NCI-H2196 (cell line): ENCODE measurements around the gene MIEN1.
"Not testable (repeated sequence)": the region's sequence is repeated elsewhere in the genome, so short reads cannot be mapped to it uniquely, and the experiment has no call there.

Source experiments
- DNase-seq: peaks from one replicate; lab custom pipeline; 2025; ENCODE audit not compliant: unreplicated experiment; lab: John Stamatoyannopoulos, UW

Gene MIEN1

DNA sequence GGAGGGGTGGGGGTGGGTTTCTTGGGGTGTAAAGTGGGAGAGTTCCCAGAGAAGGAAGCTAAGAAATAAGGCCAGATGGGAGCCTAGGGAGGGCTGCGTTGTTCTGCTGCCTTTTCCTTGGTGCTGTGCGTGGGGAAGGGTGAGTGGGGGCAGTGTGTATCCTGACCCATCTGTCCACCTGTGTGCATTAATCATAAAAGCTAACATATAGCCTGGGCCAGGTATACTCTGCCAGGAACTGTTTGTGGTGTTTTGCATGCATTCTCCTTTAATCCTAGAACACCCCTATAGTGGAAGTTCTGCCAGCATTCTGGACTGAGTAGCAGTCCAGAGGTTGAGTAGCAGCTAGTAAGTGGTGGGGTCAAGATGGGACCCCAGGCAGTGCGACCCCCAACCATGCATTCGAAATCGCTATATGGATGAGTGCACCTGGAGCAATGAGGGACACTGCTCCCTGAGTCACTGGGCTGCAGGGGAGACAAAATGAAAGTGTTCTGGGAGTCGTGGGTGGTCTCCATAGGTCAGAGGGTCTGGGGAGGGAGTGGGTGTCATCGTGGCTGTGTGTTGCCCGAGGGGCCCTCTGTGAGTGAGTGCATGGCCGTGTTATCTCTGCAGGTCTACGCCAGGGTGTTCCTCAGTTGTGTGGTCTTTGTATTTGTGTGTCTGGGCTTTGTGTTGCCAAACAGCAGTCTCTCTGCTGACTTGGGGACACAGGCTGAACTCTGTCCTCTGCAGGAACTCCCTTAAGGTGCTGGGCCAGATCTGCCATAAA lies 29.1 kb downstream of the MIEN1 start:
- DNase-seq: no peak

DNA sequence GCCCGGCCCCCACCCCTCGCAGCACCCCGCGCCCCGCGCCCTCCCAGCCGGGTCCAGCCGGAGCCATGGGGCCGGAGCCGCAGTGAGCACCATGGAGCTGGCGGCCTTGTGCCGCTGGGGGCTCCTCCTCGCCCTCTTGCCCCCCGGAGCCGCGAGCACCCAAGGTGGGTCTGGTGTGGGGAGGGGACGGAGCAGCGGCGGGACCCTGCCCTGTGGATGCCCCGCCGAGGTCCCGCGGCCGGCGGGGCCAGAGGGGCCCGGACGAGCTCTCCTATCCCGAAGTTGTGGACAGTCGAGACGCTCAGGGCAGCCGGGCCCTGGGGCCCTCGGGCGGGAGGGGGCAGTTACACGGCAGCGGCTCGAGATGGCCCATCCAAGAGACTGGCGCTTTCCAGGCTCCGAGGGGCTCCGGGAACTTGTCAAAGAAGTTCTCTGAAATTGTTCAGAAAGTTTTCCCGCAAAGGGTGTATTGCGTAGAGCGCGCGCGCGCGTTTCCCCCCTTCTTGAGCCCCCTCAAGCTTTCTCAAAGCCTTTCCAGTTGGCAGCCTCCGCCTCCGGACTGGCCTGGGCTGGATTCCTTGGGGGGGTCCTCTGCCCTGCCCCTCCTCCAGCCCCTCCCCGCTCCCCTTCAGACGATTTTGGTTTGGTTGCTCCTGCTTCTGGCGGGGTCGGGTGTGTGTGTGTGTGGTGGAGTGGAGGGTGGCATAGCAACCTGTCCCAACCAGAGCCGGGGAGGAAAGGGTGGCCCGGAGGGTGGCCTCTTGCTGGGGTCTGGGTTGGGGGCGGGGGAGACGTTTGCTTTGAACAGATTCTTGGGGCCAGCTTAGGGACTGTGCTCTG lies 30.0 kb downstream of the MIEN1 start:
- no peak for DNase-seq

DNA sequence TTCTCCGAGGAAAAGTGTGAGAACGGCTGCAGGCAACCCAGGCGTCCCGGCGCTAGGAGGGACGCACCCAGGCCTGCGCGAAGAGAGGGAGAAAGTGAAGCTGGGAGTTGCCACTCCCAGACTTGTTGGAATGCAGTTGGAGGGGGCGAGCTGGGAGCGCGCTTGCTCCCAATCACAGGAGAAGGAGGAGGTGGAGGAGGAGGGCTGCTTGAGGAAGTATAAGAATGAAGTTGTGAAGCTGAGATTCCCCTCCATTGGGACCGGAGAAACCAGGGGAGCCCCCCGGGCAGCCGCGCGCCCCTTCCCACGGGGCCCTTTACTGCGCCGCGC lies 30.5 kb downstream of the MIEN1 start, which contains the start of gene ERBB2:
Gene ERBB2 (plus strand): TSS at position 247 of the 330 bp plus-strand sequence. CDS start 175 bp downstream, outside the sequence.
- DNase-seq: no peak

DNA sequence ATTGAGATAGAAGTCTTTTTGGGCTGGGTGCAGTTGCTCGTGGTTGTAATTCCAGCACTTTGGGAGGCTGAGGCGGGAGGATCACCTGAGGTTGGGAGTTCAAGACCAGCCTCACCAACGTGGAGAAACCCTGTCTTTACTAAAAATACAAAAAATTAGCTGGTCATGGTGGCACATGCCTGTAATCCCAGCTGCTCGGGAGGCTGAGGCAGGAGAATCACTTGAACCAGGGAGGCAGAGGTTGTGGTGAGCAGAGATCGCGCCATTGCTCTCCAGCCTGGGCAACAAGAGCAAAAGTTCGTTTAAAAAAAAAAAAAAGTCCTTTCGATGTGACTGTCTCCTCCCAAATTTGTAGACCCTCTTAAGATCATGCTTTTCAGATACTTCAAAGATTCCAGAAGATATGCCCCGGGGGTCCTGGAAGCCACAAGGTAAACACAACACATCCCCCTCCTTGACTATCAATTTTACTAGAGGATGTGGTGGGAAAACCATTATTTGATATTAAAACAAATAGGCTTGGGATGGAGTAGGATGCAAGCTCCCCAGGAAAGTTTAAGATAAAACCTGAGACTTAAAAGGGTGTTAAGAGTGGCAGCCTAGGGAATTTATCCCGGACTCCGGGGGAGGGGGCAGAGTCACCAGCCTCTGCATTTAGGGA lies 31.0 kb downstream of the MIEN1 start:
- DNase-seq: not testable (repeated sequence)

DNA sequence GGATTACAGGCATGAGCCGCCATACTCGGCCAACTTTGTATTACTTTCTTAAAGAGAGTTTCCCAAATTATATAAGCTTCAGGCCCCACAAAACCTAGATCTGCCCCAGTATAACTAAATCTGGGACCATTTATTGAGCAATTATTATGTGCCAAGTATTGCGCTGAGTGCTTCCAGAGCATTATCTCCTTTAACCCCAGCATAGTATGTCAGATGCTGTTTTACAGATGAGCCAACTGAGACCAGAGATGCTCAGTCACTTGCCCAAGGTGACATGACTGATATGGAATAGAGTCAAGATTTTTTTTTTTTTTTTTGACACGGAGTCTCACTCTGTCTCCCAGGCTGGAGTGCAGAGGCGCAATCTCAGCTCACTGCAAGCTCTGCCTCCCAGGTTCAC lies 32.4 kb downstream of the MIEN1 start:
- no peak for DNase-seq

DNA sequence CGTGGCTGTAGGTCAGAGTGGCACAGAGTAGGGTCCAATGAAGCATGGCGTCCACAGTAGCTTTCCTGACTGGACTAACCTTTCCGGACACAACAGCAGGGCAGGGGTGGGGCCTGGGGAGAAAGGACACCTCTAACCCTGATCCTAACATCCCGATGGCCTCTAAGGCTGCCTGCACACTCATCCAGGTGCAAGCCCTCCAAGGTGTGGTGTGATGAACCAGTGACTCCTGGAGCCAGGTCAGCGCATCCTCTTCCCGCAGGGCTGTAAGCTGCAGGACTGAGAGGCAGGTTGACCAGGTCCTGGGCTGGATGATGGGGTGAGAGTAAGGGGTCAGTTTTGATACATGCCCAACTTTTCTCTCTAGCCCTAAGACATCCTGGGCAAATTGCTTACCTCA lies 33.6 kb downstream of the MIEN1 start:
- DNase-seq: no peak

DNA sequence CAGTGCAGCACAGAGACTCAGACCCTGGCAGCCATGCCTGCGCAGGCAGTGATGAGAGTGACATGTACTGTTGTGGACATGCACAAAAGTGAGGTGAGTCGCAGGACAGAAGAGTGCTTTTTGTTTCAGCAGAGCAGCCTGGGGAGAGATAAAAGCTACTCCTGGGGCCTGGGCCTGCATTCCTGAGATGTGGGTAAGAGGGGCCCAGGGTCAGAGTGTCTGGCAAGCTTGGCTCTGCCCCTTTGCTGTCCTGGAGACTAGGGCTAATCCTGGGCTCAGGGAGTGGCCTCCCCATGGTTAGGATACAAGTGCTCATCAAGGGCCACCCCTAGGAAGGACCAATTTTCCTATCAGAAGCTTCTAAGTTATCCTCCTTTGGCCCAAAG lies 35.2 kb downstream of the MIEN1 start:
- no peak for DNase-seq

DNA sequence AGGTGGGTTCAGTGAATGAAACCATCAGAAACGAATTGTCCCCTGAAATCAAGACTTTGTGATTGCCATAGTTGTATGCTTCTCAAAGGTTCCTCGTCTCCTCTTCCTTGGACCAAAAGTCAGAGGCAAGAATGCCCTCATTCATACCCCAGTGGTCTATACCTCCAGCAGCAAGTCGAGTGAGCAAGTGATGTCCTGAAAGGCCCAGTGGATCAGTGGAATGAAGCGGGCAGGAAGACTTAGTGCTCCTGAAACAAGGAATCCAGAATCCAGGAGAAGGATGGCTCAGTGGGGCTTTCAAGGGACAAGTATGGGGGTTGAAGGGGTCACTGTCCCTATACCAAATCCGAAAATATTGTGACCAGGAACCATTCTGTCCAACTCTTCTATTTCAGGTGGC lies 35.7 kb downstream of the MIEN1 start:
- DNase-seq: no peak

DNA sequence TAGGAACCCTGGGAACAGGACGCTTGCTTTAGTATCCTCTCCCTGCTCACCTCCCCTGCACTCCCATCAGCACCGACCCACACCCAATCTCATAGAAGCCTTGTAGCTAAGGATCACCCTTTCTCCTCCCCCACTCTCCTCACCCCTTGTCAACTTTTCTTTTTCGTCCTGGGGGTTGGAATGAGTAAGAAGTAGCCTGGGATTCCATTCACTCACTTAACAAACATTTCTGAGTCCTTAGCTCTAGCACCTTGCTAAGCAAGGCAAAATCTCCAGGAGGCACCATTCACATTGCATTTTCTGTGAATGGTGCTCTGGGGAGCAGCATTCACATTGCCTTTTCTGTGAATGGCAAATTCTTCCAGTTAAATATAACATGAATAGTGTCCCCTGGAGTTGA lies 41.4 kb downstream of the MIEN1 start:
- no peak for DNase-seq

DNA sequence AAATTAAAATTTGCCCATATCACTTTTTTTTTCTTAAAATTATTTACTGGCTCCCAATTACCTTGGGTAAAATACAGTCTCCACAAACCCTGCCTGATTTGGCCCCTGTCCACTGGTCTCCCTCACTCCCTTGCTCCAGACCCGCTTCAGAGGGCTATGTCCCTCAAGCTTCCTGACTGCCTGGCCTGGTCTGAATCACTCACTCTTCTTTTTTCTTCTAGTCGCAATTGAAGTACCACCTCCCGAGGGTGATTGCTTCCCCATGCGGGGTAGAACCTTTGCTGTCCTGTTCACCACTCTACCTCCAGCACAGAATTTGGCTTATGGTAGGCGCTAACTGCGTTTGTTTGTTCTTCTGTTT lies 41.9 kb downstream of the MIEN1 start:
- no peak for DNase-seq

DNA sequence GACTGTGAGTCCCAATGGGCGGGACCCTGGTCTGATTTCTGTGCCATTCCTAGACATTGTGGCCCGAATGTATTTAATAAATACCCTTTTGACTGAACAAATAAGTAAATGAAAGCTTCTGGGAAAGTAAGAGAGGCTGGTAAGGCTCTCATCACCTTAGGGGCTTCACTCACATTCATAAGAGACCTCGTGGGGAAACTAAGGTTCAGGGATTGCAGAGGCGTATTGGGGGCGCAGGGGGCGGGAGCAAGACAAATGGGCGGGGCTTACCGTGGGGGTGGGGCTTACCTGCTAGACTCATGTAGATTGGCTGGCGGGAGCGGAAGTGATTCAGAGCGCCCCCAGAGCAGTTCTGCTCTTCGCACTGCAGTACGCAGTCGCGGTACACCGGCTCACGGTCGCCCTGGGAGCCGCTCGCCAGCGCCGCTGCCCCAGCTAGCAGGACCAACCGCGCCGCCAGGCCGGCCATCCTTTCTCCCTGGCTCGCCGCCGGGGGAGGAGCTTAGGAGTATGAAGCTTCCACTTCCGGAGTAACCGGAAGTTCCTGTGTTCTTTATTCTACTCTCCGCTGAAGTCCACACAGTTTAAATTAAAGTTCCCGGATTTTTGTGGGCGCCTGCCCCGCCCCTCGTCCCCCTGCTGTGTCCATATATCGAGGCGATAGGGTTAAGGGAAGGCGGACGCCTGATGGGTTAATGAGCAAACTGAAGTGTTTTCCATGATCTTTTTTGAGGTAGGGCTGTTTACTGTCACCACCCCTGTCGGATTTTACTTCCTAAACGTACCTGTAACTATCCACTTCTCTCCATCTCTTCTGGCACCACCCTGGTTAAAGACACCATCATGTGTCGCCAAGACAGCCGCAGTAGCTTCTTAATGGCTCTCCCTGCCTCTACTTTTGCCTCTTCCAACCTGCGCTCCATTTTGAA lies 42.5 kb downstream of the MIEN1 start, which contains the start of gene PGAP3:
Gene PGAP3 (minus strand): TSS at position 512 of the 929 bp plus-strand sequence. CDS start 43 bp downstream, at position 469.
- peak; percentile 79 for DNase-seq

DNA sequence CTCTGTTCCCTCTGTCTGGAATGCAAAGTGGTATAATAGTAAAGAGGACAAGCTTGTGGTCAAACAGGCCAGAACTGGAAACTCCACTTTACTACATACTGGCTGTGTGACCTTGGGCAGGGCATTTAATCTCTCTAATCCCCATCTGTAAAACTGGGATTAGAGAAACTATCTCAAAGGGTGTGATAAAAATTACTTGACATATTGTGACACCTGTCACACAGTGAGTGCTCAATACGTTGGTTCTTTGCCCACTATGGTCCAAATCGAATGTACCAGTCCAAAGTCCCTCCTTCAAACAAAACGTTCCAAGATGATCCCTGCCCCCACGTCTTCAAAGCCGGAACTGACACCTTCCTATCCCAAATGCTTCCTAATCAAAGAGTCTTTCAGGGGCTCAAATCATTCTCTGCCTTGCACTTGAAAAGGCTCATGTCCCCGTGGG lies 43.2 kb downstream of the MIEN1 start:
- no peak for DNase-seq

DNA sequence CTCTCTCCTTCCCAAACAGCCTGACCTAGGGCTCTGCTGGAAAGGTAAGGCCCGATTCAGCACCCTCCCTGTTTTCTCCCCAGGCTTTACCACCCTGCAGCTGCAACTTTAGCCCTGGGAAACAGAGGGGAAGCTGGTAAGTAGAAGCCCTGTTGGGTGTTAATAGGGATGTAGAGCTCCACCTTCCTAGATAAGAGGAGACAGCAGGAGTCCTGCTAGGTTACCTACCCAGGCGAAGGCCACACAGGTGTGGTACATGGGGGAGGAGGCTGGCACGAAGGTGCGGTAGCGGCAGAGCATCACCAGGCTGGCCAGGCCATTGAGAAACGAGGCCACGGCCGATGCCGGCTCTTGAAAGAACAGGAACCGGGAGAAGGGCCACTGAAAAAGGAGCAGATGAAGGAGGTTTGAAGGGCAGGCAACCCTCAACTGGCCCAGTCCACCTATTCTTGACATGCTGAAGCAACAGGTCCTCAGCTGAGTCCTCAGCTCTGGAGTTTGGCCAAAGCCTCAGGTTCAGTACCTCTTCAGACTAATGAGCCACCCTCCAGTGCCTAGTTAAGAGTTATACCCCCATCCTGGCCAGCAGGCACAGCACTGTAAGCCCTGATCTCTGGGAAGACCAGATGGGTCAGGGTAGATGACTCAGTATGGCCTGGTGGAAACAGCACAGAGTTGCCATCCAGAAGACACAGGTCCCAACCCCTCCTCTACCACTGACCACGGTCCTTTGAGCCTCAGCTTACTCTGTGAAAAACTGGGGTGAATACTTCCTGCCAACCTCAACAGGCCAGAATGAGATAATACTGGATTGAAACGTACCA lies 45.8 kb downstream of the MIEN1 start:
- DNase-seq: no peak

DNA sequence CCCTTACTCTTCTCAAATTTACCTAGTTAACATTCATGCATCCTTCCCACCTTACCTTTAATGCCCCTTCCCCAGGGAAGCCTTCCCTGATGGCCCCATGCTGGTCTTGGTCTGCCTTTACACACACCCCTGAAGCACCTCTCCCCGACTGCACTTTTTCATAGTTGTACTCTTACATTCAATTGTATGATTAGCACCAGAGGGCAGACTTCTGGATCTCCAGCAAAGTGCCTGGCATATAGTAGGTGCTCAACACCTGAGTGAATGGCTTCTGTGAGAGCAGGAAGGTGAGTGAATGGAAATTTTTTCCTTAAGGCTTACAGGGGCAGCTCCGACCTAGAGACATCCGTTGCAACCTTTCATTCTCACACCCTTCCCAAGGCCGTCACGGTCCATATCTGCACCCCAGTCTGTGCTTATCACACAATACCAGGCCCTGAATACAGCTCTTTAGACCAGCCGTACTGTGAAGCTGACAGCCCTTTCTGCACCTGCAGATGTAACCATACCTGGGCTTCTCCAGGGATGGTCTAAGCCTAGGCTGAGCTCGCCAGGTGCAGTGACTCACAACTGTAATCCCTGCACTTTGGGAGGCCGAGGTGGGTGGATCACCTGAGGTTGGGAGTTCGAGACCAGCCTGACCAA lies 46.9 kb downstream of the MIEN1 start:
- no peak for DNase-seq

DNA sequence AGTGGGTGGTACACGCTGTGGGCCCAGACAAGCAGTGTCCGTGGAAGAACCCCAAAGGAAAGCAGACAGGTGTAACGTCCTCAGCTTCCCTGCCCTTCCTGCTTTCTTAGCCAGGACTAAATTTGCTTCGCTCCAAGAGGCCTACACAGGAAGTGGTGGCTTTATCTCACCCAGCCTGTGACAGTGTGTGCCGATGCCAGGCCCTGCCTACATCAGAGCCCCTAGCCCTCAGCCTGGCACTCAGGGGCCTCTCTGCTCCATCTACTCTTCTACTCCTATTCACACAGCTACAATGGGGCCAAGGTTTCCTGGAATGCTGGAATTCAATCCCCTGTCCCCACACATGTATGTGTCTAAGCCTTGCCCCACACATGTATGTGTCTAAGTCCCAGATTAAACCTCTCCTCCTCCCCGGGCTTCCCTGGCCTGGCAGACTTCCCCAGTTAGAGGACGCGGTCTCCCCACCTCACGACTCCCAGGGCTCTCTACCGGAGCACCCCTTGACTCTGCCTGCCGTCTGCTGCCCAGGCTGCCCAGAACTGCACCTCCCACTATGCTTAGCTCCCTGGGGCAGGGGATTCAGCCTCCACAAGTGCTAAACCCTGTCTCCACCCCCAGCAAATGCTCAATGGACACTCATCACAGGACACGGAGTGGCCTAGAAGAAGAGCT lies 50.7 kb downstream of the MIEN1 start:
- DNase-seq: no peak
